H1 (cell line): Measurements from ENCODE around the gene RFK. TPM values are rescaled to one million over a fixed set of nuclear protein-coding genes. Genes with fewer than 3 reads are reported as not detected.

ENCODE experiments used
- CTCF ChIA-PET: fragments of 300-600 bp; sonication (Branson Sonifier 250); formaldehyde crosslinking; loops from one replicate; lab custom pipeline; 2021; ENCODE audit not compliant: partially characterized antibody; lab: Charles Lee
- POLR2A ChIA-PET: fragments of 300-600 bp; sonication (Branson Sonifier 250); formaldehyde crosslinking; loops from one replicate; lab custom pipeline; 2021; ENCODE audit warnings: inconsistent platforms; ENCODE audit not compliant: partially characterized antibody; lab: Charles Lee
- DNase-seq, 2 experiments: peaks; one replicate each; pipeline versions ENCODE4 v3.0.0 to v3.0.0-alpha.2; 2010 to 2022; ENCODE audit warnings: low spot score in 2 of 2, low read depth in 1 of 2, mixed read lengths in 1 of 2
- FAIRE-seq: peaks from 2 replicates; lab custom pipeline; 2011; peaks lifted over from hg19 to GRCh38; lab: Jason Lieb, UNC
- H2AFZ ChIP-seq: 2 replicates; pipeline ENCODE4 v1.8.1; 2012; ENCODE audit warnings: low read length, inconsistent platforms
- H2AK5ac ChIP-seq: 2 replicates; pipeline ENCODE4 v1.6.1; 2013; ENCODE audit warnings: low read depth, low read length
- H2BK120ac ChIP-seq: replicated peaks from 2 replicates; pipeline ENCODE3; 2013; ENCODE audit warnings: low read depth, low read length, inconsistent platforms
- H2BK12ac ChIP-seq: 2 replicates; pipeline ENCODE4 v1.6.1; 2013; ENCODE audit warnings: low read depth, low read length
- H2BK15ac ChIP-seq: 2 replicates; pipeline ENCODE4 v1.6.1; 2013; ENCODE audit warnings: low read length
- H2BK20ac ChIP-seq: 2 replicates; pipeline ENCODE4 v1.6.1; 2013; ENCODE audit warnings: low read length
- H2BK5ac ChIP-seq: 2 replicates; pipeline ENCODE4 v1.6.1; 2013; ENCODE audit warnings: low read depth, low read length
- H3K14ac ChIP-seq: 2 replicates; pipeline ENCODE4 v1.6.1; 2013; ENCODE audit warnings: inconsistent platforms; ENCODE audit not compliant: insufficient read length
- H3K18ac ChIP-seq: 2 replicates; pipeline ENCODE4 v1.6.1; 2013; ENCODE audit warnings: low read length; ENCODE audit errors: extremely low read depth
- H3K23ac ChIP-seq: 2 replicates; pipeline ENCODE4 v1.6.1; 2013; ENCODE audit warnings: inconsistent platforms; ENCODE audit not compliant: insufficient read length
- H3K23me2 ChIP-seq: 2 replicates; pipeline ENCODE4 v1.6.1; 2013; ENCODE audit warnings: low read depth, low read length
- H3K27ac ChIP-seq: 2 replicates; pipeline ENCODE4 v1.6.1; 2011; ENCODE audit warnings: low read depth, low read length, inconsistent platforms
- H3K27me3 ChIP-seq, 4 experiments: replicated peaks in 1 of 4; 1 replicate in 1 of 4; 2 replicates in 3 of 4; pipeline versions ENCODE4 v1.6.1 to v1.8.1; 2011 to 2013; ENCODE audit warnings: low read length in 3 of 4, mild to moderate bottlenecking in 3 of 4, inconsistent platforms in 2 of 4, mixed read lengths in 2 of 4, moderate library complexity in 1 of 4; ENCODE audit not compliant: control insufficient read depth in 3 of 4, insufficient read depth in 3 of 4; ENCODE audit errors: extremely low read depth in 1 of 4
- H3K36me3 ChIP-seq, 4 experiments: 2 replicates each; pipeline versions ENCODE4 v1.6.1 to v1.8.1; 2011 to 2013; ENCODE audit warnings: mild to moderate bottlenecking in 4 of 4, low read length in 3 of 4, moderate library complexity in 2 of 4, control low read depth in 1 of 4, inconsistent platforms in 1 of 4; ENCODE audit not compliant: insufficient read depth in 4 of 4, control insufficient read depth in 2 of 4
- H3K4ac ChIP-seq: replicated peaks from 2 replicates; pipeline ENCODE3; 2013; ENCODE audit warnings: low read length, low read depth, mixed read lengths, inconsistent platforms; ENCODE audit not compliant: insufficient read length
- H3K4me1 ChIP-seq, 4 experiments: replicated peaks in 1 of 4; 1 replicate in 1 of 4; 2 replicates in 3 of 4; pipeline versions ENCODE4 v1.6.1 to v1.8.1; 2011 to 2013; ENCODE audit warnings: low read length in 3 of 4, inconsistent platforms in 2 of 4, mixed read lengths in 1 of 4; ENCODE audit not compliant: insufficient read depth in 4 of 4, control insufficient read depth in 3 of 4
- H3K4me2 ChIP-seq, 2 experiments: 2 replicates each; pipeline versions ENCODE4 v1.6.1 to v1.8.1; 2011 to 2013; ENCODE audit warnings: low read depth in 2 of 2, low read length in 2 of 2, control low read depth in 1 of 2, inconsistent platforms in 1 of 2, mild to moderate bottlenecking in 1 of 2; ENCODE audit not compliant: insufficient read depth in 1 of 2
- H3K4me3 ChIP-seq, 4 experiments: fragments of 200-600, 300-600 bp in 1 of 4; sonication (generic), shearing (Covaris generic), sonication (Bioruptor Twin) in 1 of 4; 2 replicates each; pipeline versions ENCODE4 v1.5.1 to v1.8.1; 2011 to 2016; ENCODE audit warnings: low read length in 4 of 4, low read depth in 3 of 4, control low read depth in 2 of 4, inconsistent platforms in 2 of 4, mild to moderate bottlenecking in 2 of 4, mixed read lengths in 1 of 4, moderate library complexity in 1 of 4; ENCODE audit not compliant: insufficient read depth in 2 of 4; ENCODE audit errors: extremely low read depth in 1 of 4
- H3K56ac ChIP-seq: replicated peaks from 2 replicates; pipeline ENCODE3; 2013; ENCODE audit warnings: low read depth, mild to moderate bottlenecking, mixed read lengths, low read length, inconsistent platforms; ENCODE audit not compliant: insufficient read length
- H3K79me1 ChIP-seq: 2 replicates; pipeline ENCODE4 v1.6.1; 2013; ENCODE audit warnings: low read depth, low read length, control low read depth
- H3K79me2 ChIP-seq, 2 experiments: 2 replicates each; pipeline versions ENCODE4 v1.6.1 to v1.8.1; 2012 to 2013; ENCODE audit warnings: low read length in 2 of 2, mild to moderate bottlenecking in 2 of 2, inconsistent platforms in 1 of 2; ENCODE audit not compliant: insufficient read depth in 2 of 2, control insufficient read depth in 1 of 2
- H3K9ac ChIP-seq, 4 experiments: replicated peaks in 1 of 4; 1 replicate in 1 of 4; 2 replicates in 3 of 4; pipeline versions ENCODE4 v1.6.1 to v1.8.1; 2011 to 2013; ENCODE audit warnings: low read depth in 3 of 4, low read length in 3 of 4, control low read depth in 2 of 4, mild to moderate bottlenecking in 2 of 4, moderate library complexity in 2 of 4, inconsistent platforms in 1 of 4; ENCODE audit errors: extremely low read depth in 1 of 4
- H3K9me3 ChIP-seq, 2 experiments: 2 replicates each; pipeline versions ENCODE4 v1.6.1 to v1.8.1; 2012 to 2013; ENCODE audit warnings: mild to moderate bottlenecking in 2 of 2, moderate library complexity in 2 of 2, control low read depth in 1 of 2, inconsistent platforms in 1 of 2, low read depth in 1 of 2, low read length in 1 of 2, mixed read lengths in 1 of 2; ENCODE audit not compliant: insufficient read depth in 2 of 2
- H4K20me1 ChIP-seq, 2 experiments: replicated peaks in 1 of 2; 2 replicates each; pipeline versions ENCODE3 to v1.8.1; 2011 to 2013; ENCODE audit warnings: inconsistent platforms in 2 of 2, low read length in 2 of 2, mild to moderate bottlenecking in 1 of 2; ENCODE audit not compliant: insufficient read depth in 2 of 2, control insufficient read depth in 1 of 2
- H4K5ac ChIP-seq: 2 replicates; pipeline ENCODE4 v1.6.1; 2013; ENCODE audit warnings: low read length, low read depth, mixed read lengths, inconsistent platforms; ENCODE audit not compliant: insufficient read length
- H4K8ac ChIP-seq: 2 replicates; pipeline ENCODE4 v1.8.0; 2013; ENCODE audit warnings: mild to moderate bottlenecking, moderate library complexity, low read length, inconsistent platforms; ENCODE audit not compliant: insufficient read depth; ENCODE audit errors: extremely low read depth
- H4K91ac ChIP-seq: replicated peaks from 2 replicates; pipeline ENCODE3; 2013; ENCODE audit warnings: low read length, mixed read lengths, inconsistent platforms; ENCODE audit not compliant: insufficient read length
- KDM1A ChIP-seq: fragments of 200-600, 300-600 bp; sonication (generic); IDR thresholded peaks from 2 replicates; pipeline ENCODE4 v1.7.1; 2016; ENCODE audit warnings: mild to moderate bottlenecking, low read length, borderline replicate concordance
- NANOG ChIP-seq: IDR thresholded peaks from 2 replicates; pipeline ENCODE4 v1.6.1; 2011; ENCODE audit warnings: low read length, low read depth, mild to moderate bottlenecking, inconsistent platforms; ENCODE audit not compliant: insufficient read depth, poor library complexity, severe bottlenecking
- WGBS, 2 experiments: shearing (Covaris generic) in 1 of 2; methylation state at CpG; one replicate each; pipeline versions ENCODE4 v1.1.6 to v1.1.7; 2013 to 2015; ENCODE audit warnings: low lambda C conversion rate in 2 of 2, mixed read lengths in 2 of 2, inconsistent platforms in 1 of 2, low coverage in 1 of 2, missing lambda C conversion rate in 1 of 2; ENCODE audit not compliant: insufficient replicate concordance in 2 of 2, insufficient coverage in 1 of 2, insufficient read length in 1 of 2; ENCODE audit errors: extremely low coverage in 1 of 2, missing lambda C conversion rate in 1 of 2; 5-methylcytosine and 5-hydroxymethylcytosine counted together
- polyA plus RNA-seq, 7 experiments: library from polyadenylated mRNA; depleted of rRNA in 3 of 7; stranded (reverse) in 5 of 7; unstranded in 2 of 7; fragments of >200 nt in 5 of 7; fragments of 200-250 nt in 2 of 7; gene quantifications; 1 replicate in 5 of 7; 2 replicates in 1 of 7; 4 replicates in 1 of 7; pipeline versions ENCODE4 v1.2.1 to v1.2.3, GENCODE V29; 2011 to 2013; ENCODE audit warnings: missing spikeins in 2 of 7, mixed read lengths in 2 of 7
- total RNA-seq: library from RNA; stranded (reverse); fragmentation: NEBNext Ultra II Directional; extraction: Animal tissue kit (Norgen Biotek cat#: 25700); gene quantifications from 2 replicates; pipeline ENCODE4 v1.2.1, GENCODE V29; 2021

The RFK gene
- total and polyA plus RNA-seq, 2 of the 8 experiments (the other 6 are each of a cell fraction or from before 2014, with no cell fraction given), result 4.3 to 10.6 TPM

GRCh38 chr9:76349865-76350264 lies 44.4 kb downstream of the RFK start:
- no peak for TF ChIP-seq NANOG
- TF ChIP-seq KDM1A, result 0 out of 2 replicates have a peak, but pooled peaks have one; percentile 35
- Histone ChIP-seq H2BK20ac (no peak overlapping the region), H3K79me2 (no peaks in the 10 kb centered on the region), H3K9me3 (no peaks in the 10 kb centered on the region), H3K4me3 (no peak overlapping the region), H3K4ac (no peak overlapping the region), H3K9ac (no peak overlapping the region), H3K27me3 (no peaks in the 10 kb centered on the region), H4K8ac (no peak overlapping the region), H2BK15ac (no peak overlapping the region), H3K27ac (no peak overlapping the region), H3K79me1 (no peaks in the 10 kb centered on the region), H4K91ac (no peak overlapping the region), H2BK5ac (no peak overlapping the region), H3K18ac (no peak overlapping the region), H3K23ac (no peak overlapping the region), H2BK12ac (no peak overlapping the region), H2BK120ac (no peak overlapping the region), H3K23me2 (no peaks in the 10 kb centered on the region), H3K56ac (no peak overlapping the region), H3K14ac (no peak overlapping the region), H4K20me1 (no peaks in the 10 kb centered on the region), H3K4me2 (no peak overlapping the region), H3K36me3 (no peaks in the 10 kb centered on the region), H2AK5ac (no peak overlapping the region), H4K5ac (no peak overlapping the region), H2AFZ (no peak overlapping the region), H3K4me1 (no peaks in the 10 kb centered on the region)
- FAIRE-seq, result no peak
- WGBS, 2 experiments, result 100% methylated on average over 1 of the region's 1 CpG; no CpG with 5 or more reads in 1 of the 2 experiments
- CTCF ChIA-PET, result interaction anchor here (0.7 kb wide), 1 partner anchor 47 kb away, joined by 3 read pairs; no protein-coding TSS in a partner anchor
- no peak for DNase-seq
- POLR2A ChIA-PET, result no interaction called here
